ENCODE measurements around the gene NPLOC4. TPM values are rescaled to one million over a fixed set of nuclear protein-coding genes. Genes with fewer than 3 reads are reported as not detected.

The NPLOC4 gene
- total and polyA plus RNA-seq, 2 of the 8 experiments (the other 6 are each of a cell fraction or from before 2014, with no cell fraction given) = 70.7 to 92.7 TPM

DNA sequence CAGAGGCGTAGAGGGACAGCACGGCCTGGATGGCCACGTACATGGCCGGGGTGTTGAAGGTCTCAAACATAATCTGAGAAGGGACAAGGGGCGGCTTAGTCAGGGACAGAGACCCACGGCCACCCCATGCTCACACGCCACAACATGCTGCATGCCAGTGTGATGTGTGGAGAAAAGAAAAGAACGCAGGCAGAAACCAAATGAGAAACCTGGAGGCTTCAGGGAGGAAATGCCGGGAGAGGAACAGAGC, 125.4 kb downstream of the NPLOC4 start (continued):
- TF ChIP-seq SIN3A (conservative IDR thresholded peaks at IDR 0.05 in 1 of 2, IDR thresholded peaks at IDR 0.05 in 1 of 2; ENCODE audit: low read depth in 1 of 2, low read length in 2 of 2) = no peak
- TF ChIP-seq SRF (IDR thresholded peaks at IDR 0.05; ENCODE audit: low read depth, low read length) = no peak
- TF ChIP-seq, protein P1, sequence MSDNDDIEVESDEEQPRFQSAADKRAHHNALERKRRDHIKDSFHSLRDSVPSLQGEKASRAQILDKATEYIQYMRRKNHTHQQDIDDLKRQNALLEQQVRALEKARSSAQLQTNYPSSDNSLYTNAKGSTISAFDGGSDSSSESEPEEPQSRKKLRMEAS (IDR thresholded peaks at IDR 0.05) = no peak
- no peak for TF ChIP-seq SUZ12 (IDR thresholded peaks at IDR 0.05; ENCODE audit: low read length)
- no peak for TF ChIP-seq ASH2L (IDR thresholded peaks at IDR 0.05; ENCODE audit: low read length)
- peak; percentile 11 for TF ChIP-seq SIRT6 (IDR thresholded peaks at IDR 0.05; ENCODE audit: low read length)
- TF ChIP-seq KDM5A (IDR thresholded peaks at IDR 0.05; ENCODE audit: low read length) = no peak
- TF ChIP-seq JUN (IDR thresholded peaks at IDR 0.05; ENCODE audit: low read depth, low read length) = no peak

Measured in H1 (cell line).